ENCODE measurements around the gene VCPKMT. TPM values are rescaled to one million over a fixed set of nuclear protein-coding genes. Genes with fewer than 3 reads are reported as not detected.

Gene VCPKMT
- total RNA-seq, 1 experiment from 2014 or later = 9.7 TPM

DNA sequence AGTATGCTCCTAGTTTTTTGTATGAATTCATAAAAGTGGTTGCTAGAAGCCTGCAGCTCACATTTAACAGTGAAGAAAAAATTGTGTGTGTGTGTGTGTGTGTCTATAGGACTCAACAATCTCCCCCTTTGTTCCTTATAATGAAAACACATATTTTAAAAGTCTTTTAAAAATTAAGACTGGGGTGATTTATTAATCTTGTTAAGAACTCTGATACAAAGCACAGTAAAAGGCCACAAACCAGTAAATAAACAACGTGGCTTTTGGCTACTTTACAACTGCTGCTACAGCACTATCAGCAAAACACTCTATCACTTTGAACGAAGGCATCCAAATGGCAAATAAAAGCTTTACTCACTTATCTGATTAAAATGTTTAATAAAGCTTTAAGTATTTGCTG, 594 bp upstream of the VCPKMT start:
- H3K9me3 Mint-ChIP-seq (ENCODE audit: unreplicated experiment) = no peaks in the 10 kb centered on the region
- Histone ChIP-seq H3K27me3 (replicated peaks; ENCODE audit: control insufficient read depth, insufficient read depth, low read length) (no peaks in the 10 kb centered on the region), H3K9me3 (no peaks in the 10 kb centered on the region), H3K36me3 (ENCODE audit: control insufficient read depth, insufficient read depth, low read length) (no peaks in the 10 kb centered on the region), H3K4me1 (0 out of 2 replicates have a peak, but pooled peaks cover 4% of the 10 kb centered on the region), H3K4me3 (ENCODE audit: low read depth, low read length) (peak overlapping the region; percentile 92)
- no peaks in the 10 kb centered on the region for H3K4me1 Mint-ChIP-seq (ENCODE audit: low read depth, unreplicated experiment)
- POLR2A ChIA-PET = interaction anchor here (0.6 to 1.2 kb wide), 3 partner anchors 249 to 425 kb away, joined by 3 to 5 read pairs (median 4); no protein-coding TSS in a partner anchor
- H3K36me3 Mint-ChIP-seq (ENCODE audit: insufficient read depth, unreplicated experiment) = peaks cover 42% of the 10 kb centered on the region
- DNase-seq = no peak
- BruUV-seq (replicated peaks) = TSS peak; percentile 100
- TF ChIP-seq, protein P1, sequence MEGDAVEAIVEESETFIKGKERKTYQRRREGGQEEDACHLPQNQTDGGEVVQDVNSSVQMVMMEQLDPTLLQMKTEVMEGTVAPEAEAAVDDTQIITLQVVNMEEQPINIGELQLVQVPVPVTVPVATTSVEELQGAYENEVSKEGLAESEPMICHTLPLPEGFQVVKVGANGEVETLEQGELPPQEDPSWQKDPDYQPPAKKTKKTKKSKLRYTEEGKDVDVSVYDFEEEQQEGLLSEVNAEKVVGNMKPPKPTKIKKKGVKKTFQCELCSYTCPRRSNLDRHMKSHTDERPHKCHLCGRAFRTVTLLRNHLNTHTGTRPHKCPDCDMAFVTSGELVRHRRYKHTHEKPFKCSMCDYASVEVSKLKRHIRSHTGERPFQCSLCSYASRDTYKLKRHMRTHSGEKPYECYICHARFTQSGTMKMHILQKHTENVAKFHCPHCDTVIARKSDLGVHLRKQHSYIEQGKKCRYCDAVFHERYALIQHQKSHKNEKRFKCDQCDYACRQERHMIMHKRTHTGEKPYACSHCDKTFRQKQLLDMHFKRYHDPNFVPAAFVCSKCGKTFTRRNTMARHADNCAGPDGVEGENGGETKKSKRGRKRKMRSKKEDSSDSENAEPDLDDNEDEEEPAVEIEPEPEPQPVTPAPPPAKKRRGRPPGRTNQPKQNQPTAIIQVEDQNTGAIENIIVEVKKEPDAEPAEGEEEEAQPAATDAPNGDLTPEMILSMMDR (IDR thresholded peaks at IDR 0.05; ENCODE audit: insufficient read depth in 1 of 2, low read depth in 1 of 2, low read length in 1 of 2, severe bottlenecking in 1 of 2, unreplicated experiment in 1 of 2) = no peak
- intact Hi-C loops (cut with micrococcal nuclease; ENCODE audit: unreplicated experiment) = loop anchor here (5.0 kb wide), 1 partner anchor 415 kb away; the partner anchor contains the start of gene MAP4K5
- H3K4me3 Mint-ChIP-seq (ENCODE audit: unreplicated experiment) = peak overlapping the region; percentile 96
- peak overlapping the region; percentile 99 for H3K27ac Mint-ChIP-seq (ENCODE audit: unreplicated experiment)
- CTCF ChIA-PET = interaction anchor here (1.3 kb wide), 2 partner anchors 263 to 264 kb away, joined by 4 read pairs; partner anchors contain the start of gene NEMF
- no peaks in the 10 kb centered on the region for H3K27me3 Mint-ChIP-seq (ENCODE audit: insufficient read depth, unreplicated experiment)

DNA sequence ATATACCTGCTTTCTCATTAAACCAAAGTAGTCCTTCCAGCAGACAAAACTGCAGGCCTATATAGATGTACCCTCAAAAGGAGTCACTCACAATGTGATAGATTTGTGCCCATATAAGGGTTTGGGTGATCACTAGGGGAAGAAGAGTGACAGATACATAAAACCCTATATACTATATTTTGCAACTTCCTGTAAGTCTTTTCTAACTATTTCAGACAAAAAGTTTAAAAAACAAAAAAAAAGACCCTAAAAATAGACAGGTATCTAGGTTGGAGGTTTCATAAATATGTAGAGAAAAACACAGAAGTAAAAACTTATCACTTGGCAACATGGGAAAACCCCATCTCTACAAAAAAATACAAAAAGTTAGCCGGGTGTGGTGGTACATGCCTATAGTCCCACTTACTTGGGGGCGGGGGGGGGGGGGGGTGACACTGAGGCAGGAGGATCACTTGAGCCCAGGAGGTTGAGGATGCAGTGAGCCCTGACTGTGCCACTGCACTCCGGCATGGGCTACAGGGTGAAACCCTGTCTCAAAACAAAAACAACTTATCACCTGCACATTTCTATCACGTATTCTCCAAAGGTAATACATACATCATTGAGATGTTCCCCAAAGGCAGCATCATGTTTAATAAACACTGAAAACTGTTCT, 2.9 kb downstream of the VCPKMT start:
- TF ChIP-seq, protein P1 (IDR thresholded peaks at IDR 0.05; ENCODE audit: insufficient read depth in 1 of 2, low read depth in 1 of 2, low read length in 1 of 2, severe bottlenecking in 1 of 2, unreplicated experiment in 1 of 2) = no peak
- intact Hi-C loops (cut with micrococcal nuclease; ENCODE audit: unreplicated experiment) = no loop called here
- H3K9me3 ChIP-seq = no peaks in the 10 kb centered on the region
- H3K4me1 ChIP-seq = 0 out of 2 replicates have a peak, but pooled peaks cover 4% of the 10 kb centered on the region
- CTCF ChIA-PET = interaction anchor here (0.6 kb wide), 1 partner anchor 261 kb away, joined by 3 read pairs; the partner anchor contains the start of gene NEMF
- Mint-ChIP-seq H3K36me3 (ENCODE audit: insufficient read depth, unreplicated experiment) (peaks cover 65% of the 10 kb centered on the region), H3K4me1 (ENCODE audit: low read depth, unreplicated experiment) (no peaks in the 10 kb centered on the region), H3K27me3 (ENCODE audit: insufficient read depth, unreplicated experiment) (no peaks in the 10 kb centered on the region), H3K9me3 (ENCODE audit: unreplicated experiment) (no peaks in the 10 kb centered on the region), H3K4me3 (ENCODE audit: unreplicated experiment) (no peak overlapping the region), H3K27ac (ENCODE audit: unreplicated experiment) (no peak overlapping the region)
- H3K4me3 ChIP-seq (ENCODE audit: low read depth, low read length) = no peak overlapping the region
- BruUV-seq (replicated peaks) = no TSS peak
- no peaks in the 10 kb centered on the region for H3K27me3 ChIP-seq (replicated peaks; ENCODE audit: control insufficient read depth, insufficient read depth, low read length)
- H3K36me3 ChIP-seq (ENCODE audit: control insufficient read depth, insufficient read depth, low read length) = no peaks in the 10 kb centered on the region
- POLR2A ChIA-PET = no interaction called here
- no peak for DNase-seq

DNA sequence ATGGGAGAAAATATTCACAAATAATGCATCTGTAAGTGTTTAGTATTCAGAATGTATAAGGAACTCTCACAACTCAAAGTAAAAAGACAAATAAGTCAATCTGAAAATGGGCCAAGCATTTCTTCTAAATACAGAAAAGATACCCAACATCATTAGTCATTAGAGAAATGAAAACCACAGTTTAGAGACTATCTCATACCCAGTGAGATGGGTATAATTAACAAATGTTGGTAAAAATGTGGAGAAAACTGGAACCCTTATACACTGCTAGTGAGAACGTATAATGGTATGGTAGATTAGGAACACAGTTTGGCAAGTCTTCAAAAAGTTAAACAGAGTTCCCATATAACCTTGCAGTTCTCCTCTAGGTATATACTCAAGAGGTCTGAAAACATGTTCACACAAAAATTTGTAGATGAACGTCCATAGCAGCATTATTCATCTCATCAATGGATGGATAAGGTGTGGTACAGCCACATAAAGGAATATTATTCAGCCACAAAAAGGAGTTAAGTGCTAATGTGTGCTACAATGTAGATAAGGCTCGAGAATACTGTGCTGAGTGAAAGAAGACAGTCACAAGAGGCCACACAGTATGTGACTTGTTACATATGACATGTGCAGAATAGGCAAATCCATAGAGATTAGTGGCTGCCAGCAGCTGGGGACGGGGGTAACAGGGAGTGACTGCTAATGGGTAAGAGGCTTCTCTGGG, 5.9 kb downstream of the VCPKMT start:
- Mint-ChIP-seq H3K9me3 (ENCODE audit: unreplicated experiment) (no peaks in the 10 kb centered on the region), H3K27me3 (ENCODE audit: insufficient read depth, unreplicated experiment) (no peaks in the 10 kb centered on the region), H3K36me3 (ENCODE audit: insufficient read depth, unreplicated experiment) (peaks cover 63% of the 10 kb centered on the region), H3K4me3 (ENCODE audit: unreplicated experiment) (no peak overlapping the region), H3K27ac (ENCODE audit: unreplicated experiment) (no peak overlapping the region), H3K4me1 (ENCODE audit: low read depth, unreplicated experiment) (no peaks in the 10 kb centered on the region)
- no peaks in the 10 kb centered on the region for H3K36me3 ChIP-seq (ENCODE audit: control insufficient read depth, insufficient read depth, low read length)
- H3K4me1 ChIP-seq = no peaks in the 10 kb centered on the region
- no peak for DNase-seq
- no TSS peak for BruUV-seq (replicated peaks)
- no peaks in the 10 kb centered on the region for H3K27me3 ChIP-seq (replicated peaks; ENCODE audit: control insufficient read depth, insufficient read depth, low read length)
- no peak overlapping the region for H3K4me3 ChIP-seq (ENCODE audit: low read depth, low read length)
- TF ChIP-seq, protein P1 (IDR thresholded peaks at IDR 0.05; ENCODE audit: insufficient read depth in 1 of 2, low read depth in 1 of 2, low read length in 1 of 2, severe bottlenecking in 1 of 2, unreplicated experiment in 1 of 2) = no peak
- POLR2A ChIA-PET = no interaction called here
- intact Hi-C loops (cut with micrococcal nuclease; ENCODE audit: unreplicated experiment) = no loop called here
- CTCF ChIA-PET = no interaction called here
- H3K9me3 ChIP-seq = no peaks in the 10 kb centered on the region

Data from Caco-2 (cell line).